CD14-positive monocyte (primary cell): ENCODE data around the gene RNGTT. TPM values are rescaled to one million over a fixed set of nuclear protein-coding genes. Genes with fewer than 3 reads are reported as not detected.

Source experiments
- DNase-seq, 3 donors: peaks; one replicate each; pipeline ENCODE4 v3.0.0-alpha.2; 2011 to 2022
- H2AFZ ChIP-seq: 2 replicates; pipeline ENCODE4 v1.6.0; 2012; ENCODE audit warnings: mild to moderate bottlenecking, low read depth, low read length, inconsistent platforms; ENCODE audit not compliant: insufficient read depth, poor library complexity, severe bottlenecking
- H3K27ac ChIP-seq, 2 donors: 1 replicate in 1 of 2; 2 replicates in 1 of 2; pipeline ENCODE4 v1.5.1; 2012 to 2013; ENCODE audit warnings: low read length in 2 of 2, control low read depth in 1 of 2, inconsistent platforms in 1 of 2, low read depth in 1 of 2, mild to moderate bottlenecking in 1 of 2
- H3K27me3 ChIP-seq, 2 donors: one replicate each; pipeline versions ENCODE4 v1.6.0 to v1.6.1; 2011 to 2013; ENCODE audit warnings: low read length in 2 of 2; ENCODE audit not compliant: control insufficient read depth in 2 of 2, insufficient read depth in 2 of 2
- H3K36me3 ChIP-seq, 2 donors: replicated peaks in 1 of 2; 1 replicate in 1 of 2; 2 replicates in 1 of 2; pipeline versions ENCODE4 v1.5.1 to v1.6.1; 2012 to 2013; ENCODE audit warnings: low read length in 2 of 2, control low read depth in 1 of 2, inconsistent platforms in 1 of 2, mild to moderate bottlenecking in 1 of 2; ENCODE audit not compliant: insufficient read depth in 2 of 2, control insufficient read depth in 1 of 2
- H3K4me1 ChIP-seq, 2 donors: 1 replicate in 1 of 2; 2 replicates in 1 of 2; pipeline versions ENCODE4 v1.5.1 to v1.6.1; 2012 to 2013; ENCODE audit warnings: low read length in 2 of 2, control low read depth in 1 of 2, inconsistent platforms in 1 of 2, mild to moderate bottlenecking in 1 of 2, moderate library complexity in 1 of 2; ENCODE audit not compliant: insufficient read depth in 2 of 2, control insufficient read depth in 1 of 2
- H3K4me2 ChIP-seq: replicated peaks from 2 replicates; pipeline ENCODE3; 2012; ENCODE audit warnings: low read length, moderate library complexity, mild to moderate bottlenecking; ENCODE audit not compliant: poor library complexity, severe bottlenecking; ENCODE audit errors: extremely low read depth
- H3K4me3 ChIP-seq, 3 experiments: fragments of 200-600 bp in 1 of 3; sonication (generic) in 1 of 3; replicated peaks in 1 of 3; 1 replicate in 2 of 3; 2 replicates in 1 of 3; pipeline ENCODE4 v1.5.1; 2011 to 2013; ENCODE audit warnings: low read length in 3 of 3, mild to moderate bottlenecking in 3 of 3, control low read depth in 2 of 3, low read depth in 2 of 3, inconsistent platforms in 1 of 3, moderate library complexity in 1 of 3
- H3K79me2 ChIP-seq: 2 replicates; pipeline ENCODE4 v1.6.0; 2012; ENCODE audit warnings: mild to moderate bottlenecking, control low read depth, inconsistent platforms, low read length, moderate library complexity; ENCODE audit not compliant: insufficient read depth
- H3K9ac ChIP-seq: 2 replicates; pipeline ENCODE4 v1.6.0; 2017; ENCODE audit warnings: low read length, mild to moderate bottlenecking; ENCODE audit not compliant: insufficient read depth, poor library complexity, severe bottlenecking
- H3K9me3 ChIP-seq, 2 donors: replicated peaks in 1 of 2; 1 replicate in 1 of 2; 2 replicates in 1 of 2; pipeline versions ENCODE4 v1.5.1 to v1.6.1; 2012 to 2013; ENCODE audit warnings: low read length in 2 of 2, control low read depth in 1 of 2; ENCODE audit not compliant: control insufficient read depth in 1 of 2, insufficient read depth in 1 of 2
- H4K20me1 ChIP-seq: 2 replicates; pipeline ENCODE4 v1.6.0; 2012; ENCODE audit warnings: mild to moderate bottlenecking, low read length, control low read depth, moderate library complexity; ENCODE audit not compliant: insufficient read depth
- H3K27ac Mint-ChIP-seq, 7 donors: one replicate each; pipeline ENCODE4 v1.8.0; 2020; ENCODE audit warnings: mild to moderate bottlenecking in 7 of 7, mixed read lengths in 7 of 7, moderate library complexity in 6 of 7, inconsistent platforms in 2 of 7
- H3K27me3 Mint-ChIP-seq, 3 donors: one replicate each; pipeline ENCODE4 v1.8.0; 2021 to 2022; ENCODE audit warnings: low read depth in 3 of 3, mild to moderate bottlenecking in 3 of 3, mixed read lengths in 3 of 3, moderate library complexity in 3 of 3, inconsistent platforms in 1 of 3
- H3K36me3 Mint-ChIP-seq, 2 donors: one replicate each; pipeline ENCODE4 v1.8.0; 2020; ENCODE audit warnings: mixed read lengths in 2 of 2, inconsistent platforms in 1 of 2, mild to moderate bottlenecking in 1 of 2
- H3K4me1 Mint-ChIP-seq: one replicate; pipeline ENCODE4 v1.8.0; 2020; ENCODE audit warnings: mild to moderate bottlenecking, mixed read lengths
- H3K4me3 Mint-ChIP-seq, 2 donors: one replicate each; pipeline ENCODE4 v1.8.0; 2020; ENCODE audit warnings: mild to moderate bottlenecking in 2 of 2, mixed read lengths in 2 of 2, moderate library complexity in 1 of 2
- H3K9me3 Mint-ChIP-seq, 7 donors: one replicate each; pipeline ENCODE4 v1.8.0; 2020 to 2022; ENCODE audit warnings: mixed read lengths in 7 of 7, mild to moderate bottlenecking in 6 of 7, moderate library complexity in 6 of 7, inconsistent platforms in 2 of 7
- WGBS: methylation state at CpG from one replicate; pipeline ENCODE4 v1.1.5; 2013; ENCODE audit warnings: missing lambda C conversion rate; ENCODE audit not compliant: insufficient coverage; 5-methylcytosine and 5-hydroxymethylcytosine counted together
- intact Hi-C, 2 donors: fragments of 100-400 bp; cut with micrococcal nuclease; formaldehyde crosslinking; loops; one replicate each; pipeline versions ENCODE4 v1.15.0 to v1.15.1; 2023
- polyA plus RNA-seq, 3 donors: library from polyadenylated mRNA; depleted of rRNA in 1 of 3; unstranded in 2 of 3; stranded (reverse) in 1 of 3; fragments of 300-500 nt in 2 of 3; fragments of >200 nt in 1 of 3; fragmentation: Illumina TruSeq in 2 of 3; gene quantifications; 1 replicate in 2 of 3; 2 replicates in 1 of 3; pipeline ENCODE4 v1.2.3, GENCODE V29; 2012 to 2021
- TF ChIP-seq, protein P1 (sequence below): fragments of 200-600 bp; IDR thresholded peaks from one replicate; pipeline ENCODE4 v1.8.0; 2022; ENCODE audit warnings: antibody characterized with exemption, mild to moderate bottlenecking

Gene RNGTT
- polyA plus RNA-seq, 3 donors: 2.3 to 8.6 (median 5.8) TPM

- H3K27ac Mint-ChIP-seq: no peak overlapping the region
- Histone ChIP-seq H2AFZ (no peak overlapping the region), H3K4me1 (no peaks in the 10 kb centered on the region), H3K79me2 (no peaks in the 10 kb centered on the region), H3K27me3 (no peaks in the 10 kb centered on the region), H3K9ac (no peak overlapping the region), H4K20me1 (no peaks in the 10 kb centered on the region), H3K9me3 (peaks cover 13% of the 10 kb centered on the region in 2 donors), H3K4me2 (no peak overlapping the region), H3K4me3 (no peak overlapping the region), H3K27ac (no peak overlapping the region), H3K36me3 (peaks cover 0 to 11% of the 10 kb centered on the region in 2 donors)
- peaks cover 0 to 2% (median 0%) of the 10 kb centered on the region in 3 donors for H3K27me3 Mint-ChIP-seq
- intact Hi-C loops: no loop called here
- H3K36me3 Mint-ChIP-seq: peaks cover 19 to 33% of the 10 kb centered on the region in 2 donors
- no CpG with 5 or more reads among the region's 1 CpG for WGBS
- TF ChIP-seq, protein P1, sequence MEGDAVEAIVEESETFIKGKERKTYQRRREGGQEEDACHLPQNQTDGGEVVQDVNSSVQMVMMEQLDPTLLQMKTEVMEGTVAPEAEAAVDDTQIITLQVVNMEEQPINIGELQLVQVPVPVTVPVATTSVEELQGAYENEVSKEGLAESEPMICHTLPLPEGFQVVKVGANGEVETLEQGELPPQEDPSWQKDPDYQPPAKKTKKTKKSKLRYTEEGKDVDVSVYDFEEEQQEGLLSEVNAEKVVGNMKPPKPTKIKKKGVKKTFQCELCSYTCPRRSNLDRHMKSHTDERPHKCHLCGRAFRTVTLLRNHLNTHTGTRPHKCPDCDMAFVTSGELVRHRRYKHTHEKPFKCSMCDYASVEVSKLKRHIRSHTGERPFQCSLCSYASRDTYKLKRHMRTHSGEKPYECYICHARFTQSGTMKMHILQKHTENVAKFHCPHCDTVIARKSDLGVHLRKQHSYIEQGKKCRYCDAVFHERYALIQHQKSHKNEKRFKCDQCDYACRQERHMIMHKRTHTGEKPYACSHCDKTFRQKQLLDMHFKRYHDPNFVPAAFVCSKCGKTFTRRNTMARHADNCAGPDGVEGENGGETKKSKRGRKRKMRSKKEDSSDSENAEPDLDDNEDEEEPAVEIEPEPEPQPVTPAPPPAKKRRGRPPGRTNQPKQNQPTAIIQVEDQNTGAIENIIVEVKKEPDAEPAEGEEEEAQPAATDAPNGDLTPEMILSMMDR: no peak
- no peaks in the 10 kb centered on the region for H3K4me1 Mint-ChIP-seq
- no peak for DNase-seq
- peaks cover 10 to 19% (median 11%) of the 10 kb centered on the region in 7 donors for H3K9me3 Mint-ChIP-seq
- no peak overlapping the region for H3K4me3 Mint-ChIP-seq
Measured at GRCh38 chr6:88810701-88811100, 152.7 kb downstream of the RNGTT start.

- no peak overlapping the region for H3K27ac Mint-ChIP-seq
- H4K20me1 ChIP-seq: no peaks in the 10 kb centered on the region
- H3K4me3 ChIP-seq: no peak overlapping the region
- no peaks in the 10 kb centered on the region for H3K79me2 ChIP-seq
- H3K9me3 Mint-ChIP-seq: peaks cover 10 to 19% (median 11%) of the 10 kb centered on the region in 7 donors
- no peak overlapping the region for H3K27ac ChIP-seq
- H3K27me3 Mint-ChIP-seq: peaks cover 0 to 2% (median 0%) of the 10 kb centered on the region in 3 donors
- 88% methylated on average over 1 of the region's 5 CpGs for WGBS
- H3K9me3 ChIP-seq: peaks cover 13% of the 10 kb centered on the region in 2 donors
- H3K9ac ChIP-seq: no peak overlapping the region
- DNase-seq: no peak
- H3K36me3 Mint-ChIP-seq: peaks cover 21 to 35% of the 10 kb centered on the region in 2 donors
- intact Hi-C loops: no loop called here
- no peak overlapping the region for H2AFZ ChIP-seq
- no peaks in the 10 kb centered on the region for H3K27me3 ChIP-seq
- no peaks in the 10 kb centered on the region for H3K4me1 ChIP-seq
- no peak overlapping the region for H3K4me3 Mint-ChIP-seq
- peaks cover 0 to 11% of the 10 kb centered on the region in 2 donors for H3K36me3 ChIP-seq
- TF ChIP-seq, protein P1: no peak
- H3K4me1 Mint-ChIP-seq: no peaks in the 10 kb centered on the region
- no peak overlapping the region for H3K4me2 ChIP-seq
Measured at GRCh38 chr6:88810089-88810488, 153.3 kb downstream of the RNGTT start.
